Stimulated activated CD4-positive, alpha-beta T cell treated with anti-CD3 and anti-CD28 coated beads, Interleukin-1b, Interleukin-23, amount 100 ng/mL, for 4 hours (primary cell): ENCODE data around the gene DRAXIN.
A peak's percentile ranks its signal among the peaks of the same experiment; 100 is the strongest.

Source experiments
- DNase-seq, 2 donors: peaks; one replicate each; pipeline ENCODE4 v3.0.0-alpha.2; 2020; ENCODE audit warnings: low read depth in 2 of 2

The DRAXIN gene

GRCh38 chr1:11736746-11737639 lies 45.5 kb downstream of the DRAXIN start:
- peak in 1 of 2 donors; percentile 31 for DNase-seq

DNA sequence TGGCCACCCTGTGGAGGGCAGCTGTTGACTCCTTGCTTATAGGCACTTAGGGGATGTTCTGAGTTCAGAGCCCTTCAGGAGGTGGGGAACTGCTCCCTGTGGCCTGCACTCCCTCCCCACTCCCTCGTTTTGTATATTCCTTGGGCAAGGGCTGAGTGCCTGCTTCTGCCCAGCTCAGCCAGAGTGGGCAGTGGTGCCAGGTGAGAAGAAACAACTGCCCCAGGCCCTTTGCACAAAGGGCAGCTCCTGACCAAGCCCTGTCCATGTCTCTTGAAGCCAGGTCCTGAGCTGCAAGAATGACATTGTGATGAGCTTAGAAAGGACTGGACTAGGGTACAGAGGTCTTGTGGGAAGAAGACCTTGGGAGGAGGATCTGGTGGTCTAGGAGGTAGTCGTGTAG lies 46.6 kb downstream of the DRAXIN start:
- no peak for DNase-seq

- no peak for DNase-seq
These were observed 47.3 kb downstream of the DRAXIN start for GRCh38 chr1:11738783-11739182.

DNA sequence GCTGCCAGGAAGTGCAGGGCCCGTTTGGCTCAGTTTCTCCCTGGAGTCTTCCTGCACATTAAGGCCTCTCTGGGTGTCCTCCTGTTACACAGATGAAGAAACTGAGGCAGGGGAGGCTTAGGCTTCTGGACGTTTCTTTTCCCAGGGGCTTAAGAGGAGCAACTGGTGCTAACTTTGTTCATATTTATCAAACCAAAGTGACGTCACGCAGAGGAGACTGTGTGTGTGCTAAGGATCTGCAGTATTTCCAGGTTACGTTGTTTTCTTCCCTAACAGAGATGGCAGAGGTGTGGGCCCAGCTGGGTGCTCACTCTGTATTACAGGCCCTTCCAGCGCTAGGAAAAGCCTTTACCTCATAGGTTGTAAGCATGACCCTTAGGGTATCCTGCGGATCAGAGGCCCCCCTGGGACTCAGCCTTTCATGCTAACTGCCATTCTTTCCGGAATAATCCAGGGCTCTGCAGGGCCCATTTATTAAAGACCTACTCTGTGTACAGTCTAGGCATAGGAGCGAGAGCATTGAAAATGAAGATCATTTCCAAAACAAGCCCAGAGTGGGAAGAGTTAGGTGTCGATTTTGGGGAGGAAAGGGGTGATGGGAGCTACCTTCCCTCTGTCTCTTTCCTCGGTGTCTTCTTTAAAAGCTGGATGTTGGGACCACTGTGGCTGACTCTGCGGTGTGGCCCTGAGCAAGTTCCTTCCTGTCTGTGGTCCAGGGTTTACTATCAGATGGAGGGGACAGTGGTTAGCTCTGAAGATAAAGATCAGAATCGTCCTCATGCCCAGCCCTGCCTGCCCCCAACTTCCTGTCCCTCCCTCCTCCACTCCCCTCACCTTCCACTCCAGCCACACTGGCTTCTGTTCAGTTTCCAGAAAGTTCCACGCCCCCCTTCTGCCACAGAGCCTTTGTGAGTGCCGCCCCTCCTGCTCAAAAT lies 49.0 kb downstream of the DRAXIN start:
- DNase-seq: no peak

DNA sequence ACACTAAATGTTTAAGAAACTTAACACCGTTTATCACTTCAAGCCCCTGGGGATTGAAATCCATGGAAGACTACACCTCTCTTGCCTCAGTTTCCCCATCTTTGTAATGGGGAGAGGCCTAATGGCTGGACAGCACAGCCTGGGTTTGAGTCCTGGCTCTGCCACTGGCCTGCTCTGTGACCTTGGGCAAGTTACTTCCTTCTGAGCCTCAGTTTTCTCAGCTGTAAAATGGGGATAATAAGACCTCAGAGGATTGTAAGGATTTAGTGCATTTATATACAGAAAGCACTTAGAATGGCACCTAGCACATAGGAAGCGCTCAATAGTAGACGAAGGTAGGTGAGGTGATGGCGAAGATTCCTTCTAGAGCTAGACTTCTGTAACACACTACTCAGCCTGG lies 50.0 kb downstream of the DRAXIN start:
- no peak for DNase-seq

DNA sequence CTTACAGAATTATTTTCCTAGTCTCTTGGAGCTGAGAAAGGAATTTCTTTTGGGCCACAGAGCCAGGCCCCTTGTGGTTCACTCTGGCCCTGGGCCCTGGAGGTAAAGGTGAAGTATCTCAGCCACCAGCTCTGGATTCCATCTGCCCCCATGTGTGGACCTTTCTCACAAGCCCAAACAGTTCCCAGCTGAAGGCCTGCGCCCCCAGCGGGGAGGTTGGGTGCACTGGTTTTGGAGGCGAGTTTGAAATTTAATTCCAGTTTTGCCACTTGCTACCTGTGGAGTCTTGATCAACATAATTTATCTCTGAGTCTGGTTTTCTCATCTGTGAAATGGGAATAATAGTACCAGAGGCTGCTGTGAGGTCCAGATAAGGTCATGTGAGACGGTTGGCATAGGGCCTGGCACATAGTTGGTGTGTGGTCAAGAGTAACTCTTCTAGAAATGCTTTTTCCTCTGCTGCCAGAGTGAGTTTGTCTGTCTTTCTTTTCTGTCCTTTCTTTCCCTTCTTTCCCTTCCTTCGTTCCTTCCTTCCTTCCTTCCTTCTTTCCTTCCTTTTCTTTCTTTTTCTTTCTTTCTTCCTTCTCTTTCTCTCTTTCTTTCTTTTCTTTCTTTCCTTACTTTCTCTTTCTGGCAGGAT lies 50.5 kb downstream of the DRAXIN start:
- no peak for DNase-seq

DNA sequence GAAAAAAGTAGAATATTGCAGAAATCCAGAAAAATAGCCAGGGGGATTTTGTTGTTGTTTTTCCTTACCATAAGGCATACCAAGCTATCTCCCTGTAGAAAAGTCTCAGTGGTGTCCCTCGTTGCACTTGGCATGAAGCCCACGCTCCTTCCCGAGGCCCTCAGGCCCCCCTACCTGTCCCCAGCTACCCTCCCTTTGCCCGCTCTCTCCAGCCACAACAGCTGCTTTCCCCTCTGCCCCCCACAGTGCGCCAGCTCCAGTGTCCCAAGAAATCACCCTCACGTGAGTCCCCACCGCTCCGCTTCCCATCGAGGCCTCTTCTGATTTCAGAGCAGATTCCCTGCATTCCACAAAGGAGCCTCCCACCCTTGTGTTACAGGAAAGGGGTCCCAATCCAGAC lies 52.8 kb downstream of the DRAXIN start:
- no peak for DNase-seq

GRCh38 chr1:11746092-11746491 lies 54.6 kb downstream of the DRAXIN start:
- no peak for DNase-seq

- no peak for DNase-seq
These were observed 55.4 kb downstream of the DRAXIN start for GRCh38 chr1:11746795-11747487.

GRCh38 chr1:11748294-11749202 lies 57.0 kb downstream of the DRAXIN start:
- no peak for DNase-seq

GRCh38 chr1:11749203-11749689 lies 57.7 kb downstream of the DRAXIN start:
- DNase-seq: peak in 1 of 2 donors; percentile 24

GRCh38 chr1:11749996-11750395 lies 58.5 kb downstream of the DRAXIN start:
- DNase-seq: no peak

GRCh38 chr1:11751087-11751486 lies 59.6 kb downstream of the DRAXIN start:
- DNase-seq: no peak

- DNase-seq: no peak
These were observed 61.0 kb downstream of the DRAXIN start for GRCh38 chr1:11752359-11753088.

- no peak for DNase-seq
These were observed 62.2 kb downstream of the DRAXIN start for GRCh38 chr1:11753555-11754208.

GRCh38 chr1:11757047-11757446 lies 65.5 kb downstream of the DRAXIN start:
- DNase-seq: no peak

- no peak for DNase-seq
These were observed 68.3 kb downstream of the DRAXIN start for GRCh38 chr1:11759791-11760190.

DNA sequence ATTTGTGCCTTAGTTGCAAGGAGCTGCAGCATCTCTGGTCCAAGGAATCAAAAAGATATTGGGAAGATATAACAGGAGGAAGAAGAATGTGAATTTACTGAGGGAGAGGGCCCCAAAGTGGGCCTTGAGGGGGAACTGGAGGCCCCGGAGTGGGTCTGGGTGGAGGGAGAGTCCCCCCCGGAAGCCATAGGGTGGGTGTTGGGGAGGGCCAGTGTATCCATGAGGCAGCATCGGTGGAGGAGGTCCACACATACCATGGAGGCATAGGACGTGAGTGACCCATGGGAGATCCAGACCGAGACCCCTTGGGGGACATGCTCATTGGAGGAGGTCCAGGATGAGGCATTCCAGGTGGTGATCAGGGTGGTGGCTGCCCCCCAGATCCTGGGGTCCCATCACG lies 69.8 kb downstream of the DRAXIN start:
- no peak for DNase-seq

DNA sequence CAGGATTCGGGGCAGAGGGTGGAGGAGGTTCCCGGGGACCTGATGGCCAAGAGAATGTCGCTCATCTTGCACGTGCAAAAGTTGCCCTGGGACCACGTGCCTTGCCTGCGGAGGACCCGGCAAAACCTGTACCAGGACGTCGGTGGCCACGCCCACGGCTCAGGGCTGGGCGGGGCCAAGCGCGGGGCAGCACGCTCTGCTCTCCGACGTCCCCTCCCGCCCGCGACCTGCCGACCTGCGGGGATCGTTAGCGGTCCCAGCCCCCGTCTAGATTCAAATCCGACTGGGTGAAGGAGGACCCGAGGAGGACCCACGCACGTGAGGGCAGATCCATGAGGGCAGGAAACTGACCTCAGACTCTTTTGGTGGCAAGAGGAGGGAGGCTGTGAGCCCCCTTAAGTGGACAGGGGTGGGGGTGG lies 70.5 kb downstream of the DRAXIN start, which contains the start of gene C1orf167:
TSS of gene C1orf167 (plus strand) at position 206 of the 419 bp plus-strand sequence. CDS start 2,208 bp downstream, outside the sequence.
- peak; percentile 15 to 39 for DNase-seq
